Breast epithelium (tissue), 3 donors: ENCODE results near the gene BCL7A.

Experiments used
- CTCF ChIP-seq, 3 donors: fragments of 450-650 bp; IDR thresholded peaks; one replicate each; pipeline ENCODE4 v1.5.1; 2016 to 2017; ENCODE audit warnings: antibody characterized with exemption in 3 of 3, mild to moderate bottlenecking in 3 of 3, moderate library complexity in 3 of 3
- POLR2A ChIP-seq: fragments of 450-650 bp; IDR thresholded peaks from one replicate; pipeline ENCODE4 v1.6.1; 2016; ENCODE audit warnings: antibody characterized with exemption, mild to moderate bottlenecking, moderate library complexity
- POLR2AphosphoS5 ChIP-seq, 3 donors: sonication (generic); formaldehyde crosslinking; IDR thresholded peaks; one replicate each; pipeline ENCODE4 v1.6.1; 2017; ENCODE audit warnings: antibody characterized with exemption in 3 of 3

GRCh38 chr12:121996945-121997612, 24.6 kb upstream of the BCL7A start:
- TF ChIP-seq CTCF (IDR thresholded peaks at IDR 0.05) (no peak), POLR2A (no peak), POLR2AphosphoS5 (IDR thresholded peaks at IDR 0.05) (no peak)
